HG03108 (cell line): ENCODE measurements around the gene SLIRP.
"Not testable (repeated sequence)": the region's sequence is repeated elsewhere in the genome, so short reads cannot be mapped to it uniquely, and the experiment has no call there.

ENCODE experiments used
- ATAC-seq: cut with Tn5 transposase; IDR thresholded peaks from one replicate; pipeline ENCODE4 v1.9.1; 2021; ENCODE audit warnings: moderate library complexity; ENCODE audit not compliant: unreplicated experiment

Gene SLIRP

DNA sequence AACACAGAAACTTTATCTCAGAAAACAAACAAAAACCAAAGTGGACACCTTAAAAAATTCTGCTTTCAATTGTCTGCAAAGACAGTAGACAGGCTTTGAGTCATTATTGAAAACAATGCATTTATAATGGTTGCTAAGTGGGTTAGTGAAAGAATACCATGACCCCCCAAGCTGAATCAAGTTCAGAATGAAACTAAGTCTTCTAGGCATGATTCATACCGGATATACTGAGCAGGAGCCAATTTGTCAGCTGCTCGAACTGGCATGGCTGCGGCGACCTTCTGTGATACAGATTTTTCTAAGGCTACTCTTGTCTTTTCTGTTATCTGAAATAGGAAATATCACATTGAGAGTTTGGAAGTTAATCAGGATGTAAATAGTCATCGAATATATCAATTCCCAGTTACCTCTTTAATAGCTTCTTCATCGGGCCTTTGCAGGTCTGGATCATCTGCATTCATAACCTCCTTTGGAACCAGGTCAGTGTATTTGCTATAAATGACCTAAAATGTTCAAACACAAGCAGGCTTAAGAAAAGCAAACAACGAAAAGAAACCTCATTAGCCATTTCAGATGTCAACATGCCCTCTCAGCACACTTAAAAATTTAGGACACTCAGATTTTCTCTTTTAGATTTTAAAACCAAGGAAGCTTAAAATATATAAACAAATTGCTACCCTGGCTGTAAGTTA is 30.8 kb downstream of the SLIRP start:
- ATAC-seq, result no peak

DNA sequence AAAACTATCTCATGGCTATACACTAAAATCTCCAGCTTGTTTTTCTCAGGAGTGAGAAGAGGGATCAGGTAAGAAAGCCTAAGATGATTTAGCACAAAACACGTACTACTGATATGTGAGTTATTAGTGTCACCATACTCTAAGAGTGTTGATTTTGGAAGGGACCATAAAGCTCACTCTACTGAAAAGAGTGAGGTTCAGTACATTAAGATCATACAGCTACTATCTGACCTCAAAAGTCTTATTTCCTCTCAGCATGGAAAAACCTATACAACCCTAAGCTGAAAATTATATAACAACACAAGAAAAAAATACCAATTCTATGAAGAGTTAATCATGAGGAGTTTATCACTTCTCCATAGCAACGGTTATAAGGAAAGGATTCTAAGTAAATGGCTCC is 33.5 kb downstream of the SLIRP start:
- no peak for ATAC-seq

GRCh38 chr14:77746064-77746702 is 38.3 kb downstream of the SLIRP start:
- ATAC-seq, result no peak

DNA sequence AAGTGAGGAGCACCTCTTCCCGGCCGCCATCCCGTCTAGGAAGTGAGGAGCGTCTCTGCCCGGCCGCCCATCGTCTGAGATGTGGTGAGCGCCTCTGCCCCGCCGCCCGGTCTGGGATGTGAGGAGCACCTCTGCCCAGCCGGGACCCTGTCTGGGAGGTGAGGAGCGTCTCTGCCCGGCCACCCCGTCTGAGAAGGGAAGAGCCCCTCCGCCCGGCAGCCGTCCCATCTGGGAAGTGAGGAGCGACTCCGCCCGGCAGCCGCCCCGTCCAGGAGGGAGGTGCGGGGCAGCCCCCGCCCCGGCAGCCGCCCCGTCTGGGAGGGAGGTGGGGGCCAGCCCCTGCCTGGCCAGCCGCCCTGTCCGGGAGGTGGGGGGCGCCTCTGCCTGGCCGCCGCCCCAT is 39.5 kb downstream of the SLIRP start:
- not testable (repeated sequence) for ATAC-seq

DNA sequence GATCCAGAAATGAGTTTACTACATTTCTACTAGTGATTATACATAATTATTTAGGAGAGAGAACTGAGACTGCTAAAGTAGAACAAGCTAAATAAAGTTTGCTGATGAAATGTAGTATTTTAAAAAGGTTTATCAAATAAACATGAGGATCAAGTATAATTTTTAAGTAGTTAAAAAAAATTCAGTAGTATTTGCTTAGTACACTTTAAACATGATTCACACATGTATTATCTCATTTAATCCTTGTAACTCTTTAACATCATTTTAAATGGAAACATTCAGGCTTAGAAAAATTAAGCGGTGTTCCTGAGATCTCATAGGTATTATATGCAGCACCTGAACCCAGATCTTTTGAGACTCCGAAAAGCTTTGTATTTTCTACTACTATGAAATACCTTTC is 44.4 kb downstream of the SLIRP start:
- no peak for ATAC-seq

GRCh38 chr14:77752799-77753516 is 45.1 kb downstream of the SLIRP start:
- ATAC-seq, result no peak

- ATAC-seq, result peak; percentile 97
Observed at GRCh38 chr14:77760381-77761204, 52.7 kb downstream of the SLIRP start, which contains the start of gene SNW1. Gene SNW1 (minus strand): TSS chr14:77761156. CDS start chr14:77761127, 29 bp downstream.

GRCh38 chr14:77761205-77761931 is 53.5 kb downstream of the SLIRP start:
- ATAC-seq, result peak; percentile 15

DNA sequence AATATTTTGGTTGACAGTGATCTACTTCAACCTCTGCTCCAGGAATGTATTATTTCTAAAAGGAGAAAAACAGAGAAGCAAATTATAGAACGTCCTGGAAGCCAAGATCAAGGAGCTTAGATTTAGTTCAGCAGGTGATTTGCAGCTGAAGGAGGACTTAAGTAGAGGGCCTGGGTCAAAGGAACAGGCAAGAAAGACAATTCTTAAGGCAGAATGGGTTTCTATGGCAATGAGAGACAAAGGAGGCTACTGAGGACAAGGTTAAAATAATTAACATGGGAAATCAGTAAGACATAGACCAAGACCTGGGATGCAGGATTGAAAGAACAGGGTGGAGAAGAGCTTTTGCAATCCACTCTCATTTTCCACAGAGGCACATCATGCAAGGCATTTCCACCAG is 55.4 kb downstream of the SLIRP start:
- no peak for ATAC-seq

GRCh38 chr14:77763978-77764377 is 56.1 kb downstream of the SLIRP start:
- ATAC-seq, result no peak
